Neural crest cell (in vitro differentiated cells): ENCODE data around the gene SLC37A2. TPM values are rescaled to one million over a fixed set of nuclear protein-coding genes. Genes with fewer than 3 reads are reported as not detected.

Experiments
- DNase-seq: peaks from one replicate; pipeline ENCODE4 v3.0.0; 2021; ENCODE audit warnings: low read depth, mixed read lengths, low spot score
- H3K27ac Mint-ChIP-seq: one replicate; pipeline ENCODE4 v1.8.0; 2021; ENCODE audit warnings: mild to moderate bottlenecking, mixed read lengths; ENCODE audit not compliant: unreplicated experiment
- H3K27me3 Mint-ChIP-seq: 2 replicates; pipeline ENCODE4 v1.8.0; 2021; ENCODE audit warnings: low read depth, mild to moderate bottlenecking, mixed read lengths
- H3K36me3 Mint-ChIP-seq: 2 replicates; pipeline ENCODE4 v1.8.0; 2021; ENCODE audit warnings: low read depth, mild to moderate bottlenecking, mixed read lengths
- H3K4me1 Mint-ChIP-seq: 2 replicates; pipeline ENCODE4 v1.8.0; 2021; ENCODE audit warnings: mixed read lengths
- H3K4me3 Mint-ChIP-seq: one replicate; pipeline ENCODE4 v1.8.0; 2021; ENCODE audit warnings: mild to moderate bottlenecking, mixed read lengths
- H3K9me3 Mint-ChIP-seq: 2 replicates; pipeline ENCODE4 v1.8.0; 2021; ENCODE audit warnings: mixed read lengths
- CTCF ChIP-seq: fragments of 200-600 bp; sonication (generic); conservative IDR thresholded peaks from 2 replicates; pipeline ENCODE4 v1.5.0; 2021; ENCODE audit warnings: antibody characterized with exemption, mild to moderate bottlenecking
- total RNA-seq: library from RNA; stranded (reverse); gene quantifications from 2 replicates; pipeline ENCODE4 v1.2.1, GENCODE V29; 2021

Gene SLC37A2
- total RNA-seq, 1 donor from 2014 or later: 1.2 TPM

GRCh38 chr11:125074511-125075241 is 11.6 kb downstream of the SLC37A2 start:
- no peak for DNase-seq
- Mint-ChIP-seq H3K27ac (no peak overlapping the region), H3K36me3 (no peaks in the 10 kb centered on the region), H3K4me1 (peaks cover 5% of the 10 kb centered on the region), H3K4me3 (no peak overlapping the region), H3K9me3 (no peaks in the 10 kb centered on the region), H3K27me3 (no peaks in the 10 kb centered on the region)
- TF ChIP-seq CTCF: no peak

GRCh38 chr11:125075242-125075625 is 12.1 kb downstream of the SLC37A2 start:
- Mint-ChIP-seq H3K9me3 (no peaks in the 10 kb centered on the region), H3K27me3 (no peaks in the 10 kb centered on the region), H3K36me3 (no peaks in the 10 kb centered on the region), H3K4me3 (no peak overlapping the region), H3K27ac (no peak overlapping the region), H3K4me1 (peaks cover 5% of the 10 kb centered on the region)
- no peak for DNase-seq
- TF ChIP-seq CTCF: no peak

- H3K27me3 Mint-ChIP-seq: no peaks in the 10 kb centered on the region
- H3K36me3 Mint-ChIP-seq: no peaks in the 10 kb centered on the region
- no peak overlapping the region for H3K4me3 Mint-ChIP-seq
- no peak for TF ChIP-seq CTCF
- H3K9me3 Mint-ChIP-seq: no peaks in the 10 kb centered on the region
- H3K4me1 Mint-ChIP-seq: peaks cover 5% of the 10 kb centered on the region
- peak overlapping the region; percentile 4 for H3K27ac Mint-ChIP-seq
- DNase-seq: no peak
These were observed 12.8 kb downstream of the SLC37A2 start for GRCh38 chr11:125075900-125076317.

- H3K27ac Mint-ChIP-seq: peak overlapping the region; percentile 4
- no peak for DNase-seq
These were observed 13.4 kb downstream of the SLC37A2 start for GRCh38 chr11:125076378-125076945.

GRCh38 chr11:125078016-125078415 is 14.9 kb downstream of the SLC37A2 start:
- no peak for DNase-seq
- no peaks in the 10 kb centered on the region for H3K27me3 Mint-ChIP-seq
- no peak overlapping the region for H3K4me3 Mint-ChIP-seq
- no peaks in the 10 kb centered on the region for H3K36me3 Mint-ChIP-seq
- peaks cover 6% of the 10 kb centered on the region for H3K4me1 Mint-ChIP-seq
- TF ChIP-seq CTCF: no peak
- H3K27ac Mint-ChIP-seq: peak overlapping the region; percentile 6
- no peaks in the 10 kb centered on the region for H3K9me3 Mint-ChIP-seq

More at GRCh38 chr11:125076378-125076945, 13.4 kb downstream of the SLC37A2 start:
- peaks cover under 1% of the 10 kb centered on the region for H3K4me1 Mint-ChIP-seq
- no peaks in the 10 kb centered on the region for H3K9me3 Mint-ChIP-seq
- no peak for TF ChIP-seq CTCF
- no peaks in the 10 kb centered on the region for H3K36me3 Mint-ChIP-seq
- H3K4me3 Mint-ChIP-seq: no peak overlapping the region
- H3K27me3 Mint-ChIP-seq: no peaks in the 10 kb centered on the region
